ENCODE data around the gene CMTM5. TPM values are rescaled to one million over a fixed set of nuclear protein-coding genes. Genes with fewer than 3 reads are reported as not detected.

CMTM5 gene
- total RNA-seq, 1 donor from 2014 or later = 4.3 TPM

GRCh38 chr14:23377573-23378563, 1.0 kb downstream of the CMTM5 start:
- Histone ChIP-seq H4K20me1 (ENCODE audit: low read depth) (no peaks in the 10 kb centered on the region), H3K27me3 (no peaks in the 10 kb centered on the region), H3K27ac (no peak overlapping the region), H3K79me2 (ENCODE audit: low read depth) (no peaks in the 10 kb centered on the region), H3F3A (ENCODE audit: low read depth) (peaks cover 12% of the 10 kb centered on the region), H3K4me3 (no peak overlapping the region), H3K36me3 (no peaks in the 10 kb centered on the region), H3K4me2 (no peak overlapping the region), H3K9me3 (ENCODE audit: low read depth) (no peaks in the 10 kb centered on the region), H2AFZ (replicated peaks) (no peak overlapping the region), H3K4me1 (peaks cover 13% of the 10 kb centered on the region), H3K9ac (no peak overlapping the region)
- Mint-ChIP-seq H3K36me3 (no peaks in the 10 kb centered on the region), H3K9me3 (no peaks in the 10 kb centered on the region), H3K4me3 (peak overlapping the region; percentile 8), H3K27me3 (ENCODE audit: insufficient read depth, low read depth) (peaks cover 6% of the 10 kb centered on the region), H3K27ac (peak overlapping the region; percentile 85), H3K4me1 (peaks cover 28% of the 10 kb centered on the region)
- DNase-seq (ENCODE audit: low spot score) = no peak
- TF ChIP-seq, protein P1, sequence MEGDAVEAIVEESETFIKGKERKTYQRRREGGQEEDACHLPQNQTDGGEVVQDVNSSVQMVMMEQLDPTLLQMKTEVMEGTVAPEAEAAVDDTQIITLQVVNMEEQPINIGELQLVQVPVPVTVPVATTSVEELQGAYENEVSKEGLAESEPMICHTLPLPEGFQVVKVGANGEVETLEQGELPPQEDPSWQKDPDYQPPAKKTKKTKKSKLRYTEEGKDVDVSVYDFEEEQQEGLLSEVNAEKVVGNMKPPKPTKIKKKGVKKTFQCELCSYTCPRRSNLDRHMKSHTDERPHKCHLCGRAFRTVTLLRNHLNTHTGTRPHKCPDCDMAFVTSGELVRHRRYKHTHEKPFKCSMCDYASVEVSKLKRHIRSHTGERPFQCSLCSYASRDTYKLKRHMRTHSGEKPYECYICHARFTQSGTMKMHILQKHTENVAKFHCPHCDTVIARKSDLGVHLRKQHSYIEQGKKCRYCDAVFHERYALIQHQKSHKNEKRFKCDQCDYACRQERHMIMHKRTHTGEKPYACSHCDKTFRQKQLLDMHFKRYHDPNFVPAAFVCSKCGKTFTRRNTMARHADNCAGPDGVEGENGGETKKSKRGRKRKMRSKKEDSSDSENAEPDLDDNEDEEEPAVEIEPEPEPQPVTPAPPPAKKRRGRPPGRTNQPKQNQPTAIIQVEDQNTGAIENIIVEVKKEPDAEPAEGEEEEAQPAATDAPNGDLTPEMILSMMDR (IDR thresholded peaks at IDR 0.05) = no peak
- TF ChIP-seq EZH2phosphoT487 (IDR thresholded peaks at IDR 0.05) (no peak), EZH2 (IDR thresholded peaks at IDR 0.05) (no peak)

DNA sequence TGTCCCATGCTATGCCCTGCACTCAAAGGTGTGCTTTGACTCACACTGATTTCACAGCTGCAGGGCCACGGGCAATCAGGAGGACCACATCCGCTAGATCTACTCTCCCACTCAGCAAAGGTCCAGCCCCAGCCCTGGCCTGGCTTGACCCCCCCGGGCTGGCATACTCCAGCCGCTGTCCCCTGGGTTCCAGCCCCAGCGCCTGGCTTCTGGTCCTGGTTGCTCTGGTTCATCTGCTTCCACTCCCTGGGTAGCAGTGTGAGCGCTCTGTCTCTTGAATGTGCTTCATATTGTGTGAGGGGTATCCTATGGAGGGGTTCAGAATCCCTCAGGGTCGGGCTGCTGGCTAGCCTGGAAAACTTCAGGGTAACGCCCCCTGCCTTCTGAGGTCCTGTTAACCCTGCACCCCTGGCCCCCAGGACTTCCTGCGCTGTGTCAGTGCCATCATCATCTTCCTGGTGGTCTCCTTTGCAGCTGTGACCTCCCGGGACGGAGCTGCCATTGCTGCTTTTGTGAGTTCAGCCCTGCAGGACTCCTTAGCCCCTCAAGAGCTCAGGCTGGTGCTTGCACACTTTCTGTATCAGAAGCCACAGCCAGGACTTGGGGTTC, 1.9 kb downstream of the CMTM5 start:
- Histone ChIP-seq H4K20me1 (ENCODE audit: low read depth) (no peaks in the 10 kb centered on the region), H3K4me2 (no peak overlapping the region), H3K4me3 (no peak overlapping the region), H3K79me2 (ENCODE audit: low read depth) (no peaks in the 10 kb centered on the region), H3K27me3 (no peaks in the 10 kb centered on the region), H3K27ac (no peak overlapping the region), H2AFZ (replicated peaks) (no peak overlapping the region), H3K9ac (no peak overlapping the region), H3K36me3 (no peaks in the 10 kb centered on the region), H3K9me3 (ENCODE audit: low read depth) (no peaks in the 10 kb centered on the region), H3K4me1 (peaks cover 13% of the 10 kb centered on the region), H3F3A (ENCODE audit: low read depth) (peaks cover 12% of the 10 kb centered on the region)
- Mint-ChIP-seq H3K27ac (no peak overlapping the region), H3K4me1 (peaks cover 31% of the 10 kb centered on the region), H3K9me3 (no peaks in the 10 kb centered on the region), H3K27me3 (ENCODE audit: insufficient read depth, low read depth) (peaks cover 7% of the 10 kb centered on the region), H3K4me3 (peak overlapping the region; percentile 8), H3K36me3 (no peaks in the 10 kb centered on the region)
- no peak for DNase-seq (ENCODE audit: low spot score)
- TF ChIP-seq, protein P1 (IDR thresholded peaks at IDR 0.05) = no peak
- TF ChIP-seq EZH2phosphoT487 (IDR thresholded peaks at IDR 0.05) (no peak), EZH2 (IDR thresholded peaks at IDR 0.05) (no peak)

- DNase-seq (ENCODE audit: low spot score) = peak; percentile 74
- H3K27me3 Mint-ChIP-seq (ENCODE audit: insufficient read depth, low read depth) = peaks cover 9% of the 10 kb centered on the region
- no peak overlapping the region for H3K27ac ChIP-seq
- peaks cover 13% of the 10 kb centered on the region for H3K4me1 ChIP-seq
- H3K4me3 ChIP-seq = no peak overlapping the region
- H4K20me1 ChIP-seq (ENCODE audit: low read depth) = no peaks in the 10 kb centered on the region
- H3F3A ChIP-seq (ENCODE audit: low read depth) = peaks cover 12% of the 10 kb centered on the region
- no peaks in the 10 kb centered on the region for H3K27me3 ChIP-seq
- H3K4me2 ChIP-seq = no peak overlapping the region
- H3K4me1 Mint-ChIP-seq = peaks cover 31% of the 10 kb centered on the region
- no peak overlapping the region for H3K9ac ChIP-seq
- H3K36me3 ChIP-seq = no peaks in the 10 kb centered on the region
- H3K4me3 Mint-ChIP-seq = no peak overlapping the region
- no peaks in the 10 kb centered on the region for H3K9me3 ChIP-seq (ENCODE audit: low read depth)
- TF ChIP-seq, protein P1 (IDR thresholded peaks at IDR 0.05) = peak; percentile 90
- TF ChIP-seq EZH2phosphoT487 (IDR thresholded peaks at IDR 0.05) (no peak), EZH2 (IDR thresholded peaks at IDR 0.05) (no peak)
- H3K9me3 Mint-ChIP-seq = no peaks in the 10 kb centered on the region
- H3K36me3 Mint-ChIP-seq = no peaks in the 10 kb centered on the region
- no peak overlapping the region for H3K27ac Mint-ChIP-seq
- H2AFZ ChIP-seq (replicated peaks) = no peak overlapping the region
- no peaks in the 10 kb centered on the region for H3K79me2 ChIP-seq (ENCODE audit: low read depth)
These were observed 2.7 kb downstream of the CMTM5 start for GRCh38 chr14:23379366-23380196.
